ENCODE measurements around the gene CST9.
"Not testable (repeated sequence)": the region's sequence is repeated elsewhere in the genome, so short reads cannot be mapped to it uniquely, and the experiment has no call there.

Gene CST9

GRCh38 chr20:23620670-23621386, 15.1 kb upstream of the CST9 start:
- H3K4me3 Mint-ChIP-seq; H3K27ac Mint-ChIP-seq; H3K36me3 Mint-ChIP-seq (ENCODE audit: low read depth); H3K9me3 Mint-ChIP-seq: not testable (repeated sequence)
- Mint-ChIP-seq H3K27me3 (peaks cover 31% of the 10 kb centered on the region), H3K4me1 (ENCODE audit: low read depth) (peaks cover 11% of the 10 kb centered on the region)

GRCh38 chr20:23614163-23614562, 8.4 kb upstream of the CST9 start:
- no peak overlapping the region for H3K4me3 Mint-ChIP-seq
- H3K36me3 Mint-ChIP-seq (ENCODE audit: low read depth): no peaks in the 10 kb centered on the region
- no peaks in the 10 kb centered on the region for H3K4me1 Mint-ChIP-seq (ENCODE audit: low read depth)
- H3K9me3 Mint-ChIP-seq: no peaks in the 10 kb centered on the region
- no peak overlapping the region for H3K27ac Mint-ChIP-seq
- peaks cover 12% of the 10 kb centered on the region for H3K27me3 Mint-ChIP-seq

GRCh38 chr20:23613676-23614075, 8.0 kb upstream of the CST9 start:
- Mint-ChIP-seq H3K27me3 (peaks cover 12% of the 10 kb centered on the region), H3K4me3 (no peak overlapping the region), H3K27ac (no peak overlapping the region), H3K36me3 (ENCODE audit: low read depth) (no peaks in the 10 kb centered on the region), H3K4me1 (ENCODE audit: low read depth) (no peaks in the 10 kb centered on the region), H3K9me3 (no peaks in the 10 kb centered on the region)

GRCh38 chr20:23612396-23612795, 6.7 kb upstream of the CST9 start:
- no peak overlapping the region for H3K27ac Mint-ChIP-seq
- H3K36me3 Mint-ChIP-seq (ENCODE audit: low read depth): no peaks in the 10 kb centered on the region
- H3K27me3 Mint-ChIP-seq: peaks cover 5% of the 10 kb centered on the region
- H3K9me3 Mint-ChIP-seq: no peaks in the 10 kb centered on the region
- no peak overlapping the region for H3K4me3 Mint-ChIP-seq
- H3K4me1 Mint-ChIP-seq (ENCODE audit: low read depth): no peaks in the 10 kb centered on the region

GRCh38 chr20:23609486-23610109, 3.9 kb upstream of the CST9 start:
- H3K27ac Mint-ChIP-seq: no peak overlapping the region
- no peaks in the 10 kb centered on the region for H3K9me3 Mint-ChIP-seq
- H3K27me3 Mint-ChIP-seq: no peaks in the 10 kb centered on the region
- H3K4me1 Mint-ChIP-seq (ENCODE audit: low read depth): peaks cover 4% of the 10 kb centered on the region
- H3K36me3 Mint-ChIP-seq (ENCODE audit: low read depth): no peaks in the 10 kb centered on the region
- H3K4me3 Mint-ChIP-seq: no peak overlapping the region

- Mint-ChIP-seq H3K4me1 (ENCODE audit: low read depth) (peaks cover 4% of the 10 kb centered on the region), H3K36me3 (ENCODE audit: low read depth) (no peaks in the 10 kb centered on the region), H3K9me3 (no peaks in the 10 kb centered on the region), H3K27me3 (no peaks in the 10 kb centered on the region), H3K27ac (no peak overlapping the region), H3K4me3 (no peak overlapping the region)
Observed at GRCh38 chr20:23608251-23608846, 2.6 kb upstream of the CST9 start.

- no peak overlapping the region for H3K27ac Mint-ChIP-seq
- no peaks in the 10 kb centered on the region for H3K36me3 Mint-ChIP-seq (ENCODE audit: low read depth)
- peaks cover 4% of the 10 kb centered on the region for H3K4me1 Mint-ChIP-seq (ENCODE audit: low read depth)
- H3K4me3 Mint-ChIP-seq: no peak overlapping the region
- no peaks in the 10 kb centered on the region for H3K9me3 Mint-ChIP-seq
- H3K27me3 Mint-ChIP-seq: no peaks in the 10 kb centered on the region
Observed at GRCh38 chr20:23607497-23608245, 2.0 kb upstream of the CST9 start.

GRCh38 chr20:23606652-23607049, 934 bp upstream of the CST9 start:
- H3K9me3 Mint-ChIP-seq: no peaks in the 10 kb centered on the region
- peaks cover 4% of the 10 kb centered on the region for H3K4me1 Mint-ChIP-seq (ENCODE audit: low read depth)
- H3K27ac Mint-ChIP-seq: no peak overlapping the region
- H3K27me3 Mint-ChIP-seq: no peaks in the 10 kb centered on the region
- no peaks in the 10 kb centered on the region for H3K36me3 Mint-ChIP-seq (ENCODE audit: low read depth)
- no peak overlapping the region for H3K4me3 Mint-ChIP-seq

GRCh38 chr20:23604306-23604705, 1.4 kb downstream of the CST9 start:
- no peaks in the 10 kb centered on the region for H3K9me3 Mint-ChIP-seq
- no peak overlapping the region for H3K27ac Mint-ChIP-seq
- no peaks in the 10 kb centered on the region for H3K36me3 Mint-ChIP-seq (ENCODE audit: low read depth)
- peaks cover 4% of the 10 kb centered on the region for H3K4me1 Mint-ChIP-seq (ENCODE audit: low read depth)
- no peak overlapping the region for H3K4me3 Mint-ChIP-seq
- H3K27me3 Mint-ChIP-seq: no peaks in the 10 kb centered on the region

- H3K27me3 Mint-ChIP-seq: no peaks in the 10 kb centered on the region
- peaks cover 4% of the 10 kb centered on the region for H3K4me1 Mint-ChIP-seq (ENCODE audit: low read depth)
- H3K27ac Mint-ChIP-seq: no peak overlapping the region
- H3K36me3 Mint-ChIP-seq (ENCODE audit: low read depth): no peaks in the 10 kb centered on the region
- no peak overlapping the region for H3K4me3 Mint-ChIP-seq
- H3K9me3 Mint-ChIP-seq: no peaks in the 10 kb centered on the region
Observed at GRCh38 chr20:23603321-23603720, 2.4 kb downstream of the CST9 start.

GRCh38 chr20:23602699-23603098, 3.0 kb downstream of the CST9 start:
- Mint-ChIP-seq H3K36me3 (ENCODE audit: low read depth) (no peaks in the 10 kb centered on the region), H3K9me3 (no peaks in the 10 kb centered on the region), H3K4me3 (no peak overlapping the region), H3K27me3 (no peaks in the 10 kb centered on the region), H3K27ac (no peak overlapping the region), H3K4me1 (ENCODE audit: low read depth) (peaks cover 4% of the 10 kb centered on the region)

GRCh38 chr20:23602241-23602640, 3.5 kb downstream of the CST9 start:
- Mint-ChIP-seq H3K4me1 (ENCODE audit: low read depth) (peaks cover 4% of the 10 kb centered on the region), H3K36me3 (ENCODE audit: low read depth) (no peaks in the 10 kb centered on the region), H3K4me3 (no peak overlapping the region), H3K27me3 (no peaks in the 10 kb centered on the region), H3K27ac (no peak overlapping the region), H3K9me3 (no peaks in the 10 kb centered on the region)

- H3K27ac Mint-ChIP-seq: no peak overlapping the region
- H3K36me3 Mint-ChIP-seq (ENCODE audit: low read depth): no peaks in the 10 kb centered on the region
- H3K4me1 Mint-ChIP-seq (ENCODE audit: low read depth): peaks cover 1% of the 10 kb centered on the region
- no peak overlapping the region for H3K4me3 Mint-ChIP-seq
- no peaks in the 10 kb centered on the region for H3K27me3 Mint-ChIP-seq
- no peaks in the 10 kb centered on the region for H3K9me3 Mint-ChIP-seq
Observed at GRCh38 chr20:23601715-23602114, 4.0 kb downstream of the CST9 start.

- no peaks in the 10 kb centered on the region for H3K9me3 Mint-ChIP-seq
- no peak overlapping the region for H3K4me3 Mint-ChIP-seq
- H3K4me1 Mint-ChIP-seq (ENCODE audit: low read depth): no peaks in the 10 kb centered on the region
- no peaks in the 10 kb centered on the region for H3K36me3 Mint-ChIP-seq (ENCODE audit: low read depth)
- no peak overlapping the region for H3K27ac Mint-ChIP-seq
- no peaks in the 10 kb centered on the region for H3K27me3 Mint-ChIP-seq
Observed at GRCh38 chr20:23598481-23598880, 7.2 kb downstream of the CST9 start.

- Mint-ChIP-seq H3K4me1 (ENCODE audit: low read depth) (no peaks in the 10 kb centered on the region), H3K9me3 (no peaks in the 10 kb centered on the region), H3K36me3 (ENCODE audit: low read depth) (no peaks in the 10 kb centered on the region), H3K4me3 (no peak overlapping the region), H3K27me3 (no peaks in the 10 kb centered on the region), H3K27ac (no peak overlapping the region)
Observed at GRCh38 chr20:23596579-23597250, 9.0 kb downstream of the CST9 start.
